ENCODE results near the gene KCNQ1.

Gene KCNQ1

GRCh38 chr11:2730272-2731129 is 285.7 kb downstream of the KCNQ1 start:
- no peak for DNase-seq (ENCODE audit: low read depth in 2 of 2)

- DNase-seq (ENCODE audit: low read depth in 2 of 2): no peak
Observed at GRCh38 chr11:2731130-2732125, 286.6 kb downstream of the KCNQ1 start.

DNA sequence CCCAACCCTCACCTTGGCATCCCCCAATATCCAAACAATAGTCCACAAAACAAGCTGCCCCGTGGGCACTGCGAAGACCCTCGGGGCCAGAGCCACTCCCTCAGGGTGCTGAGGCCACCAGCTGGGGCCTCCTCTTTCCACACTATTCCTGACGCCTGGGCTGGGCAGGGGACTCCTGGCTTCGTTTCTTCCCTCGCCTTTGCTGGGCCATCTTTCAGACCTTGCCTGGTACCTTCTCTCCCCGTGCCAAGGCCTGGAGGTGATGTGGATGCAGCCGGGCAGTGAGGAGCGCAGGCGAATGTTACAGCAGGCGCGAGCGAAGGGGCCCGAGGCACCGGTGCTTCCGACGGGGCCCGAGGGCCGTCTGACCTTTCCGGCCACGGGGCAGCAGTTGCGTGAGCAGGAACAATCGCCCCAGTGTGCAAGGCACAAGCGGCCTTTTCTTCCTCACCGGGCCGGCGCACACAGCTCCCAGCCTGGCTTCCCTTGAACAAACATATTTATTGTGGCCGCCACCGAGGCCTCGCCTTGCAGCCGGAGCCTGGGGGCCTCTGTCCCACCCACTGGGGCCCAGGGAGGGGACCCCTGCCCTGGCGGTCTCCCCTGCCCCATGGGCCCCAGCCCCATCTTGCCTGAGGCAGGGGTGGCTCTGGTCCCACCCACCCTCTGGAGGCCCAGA is 287.6 kb downstream of the KCNQ1 start:
- no peak for DNase-seq (ENCODE audit: low read depth in 2 of 2)

GRCh38 chr11:2732940-2733628 is 288.3 kb downstream of the KCNQ1 start:
- DNase-seq (ENCODE audit: low read depth in 2 of 2): no peak

DNA sequence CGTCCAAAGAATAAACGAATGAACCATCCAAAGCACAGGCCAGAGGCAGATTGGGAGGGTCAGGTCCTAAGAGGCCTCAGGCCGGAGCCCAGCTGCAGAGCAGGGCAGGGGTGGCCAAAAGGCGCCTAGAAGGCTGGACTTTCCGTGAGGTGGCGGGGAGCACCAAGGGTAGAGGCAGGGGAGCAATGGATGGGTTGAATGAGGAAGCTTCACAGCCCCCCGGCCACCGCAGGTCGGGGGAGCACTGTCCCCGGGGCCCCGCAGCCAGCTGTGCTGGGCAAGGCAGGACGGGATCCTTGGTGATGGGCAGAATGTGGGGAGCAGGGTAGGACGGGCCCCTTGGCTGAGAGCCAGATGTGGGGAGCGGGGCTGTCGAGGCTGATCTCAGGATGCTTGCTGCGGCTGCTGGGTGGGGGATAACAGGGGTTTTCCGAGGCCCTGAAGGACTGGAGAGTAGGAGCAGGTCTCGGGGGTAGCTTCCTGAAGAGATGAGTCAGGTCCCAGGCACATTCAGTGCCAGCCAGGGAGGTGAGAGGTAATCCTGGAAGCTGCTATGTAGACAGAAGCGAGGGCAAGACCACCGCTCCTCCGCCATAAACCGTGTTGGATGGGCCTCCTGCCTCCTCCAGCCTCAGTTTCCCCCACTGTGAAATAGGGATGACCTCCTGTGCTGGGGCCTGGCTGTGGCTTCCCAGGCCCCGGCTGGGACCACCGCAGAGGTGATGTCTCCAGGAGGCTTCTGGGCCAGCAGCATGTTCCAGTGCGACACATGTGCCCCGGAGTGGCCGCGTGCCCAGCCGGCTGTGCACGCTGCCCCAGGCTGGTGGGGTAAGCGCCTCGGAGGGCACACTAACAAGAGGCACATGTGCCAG is 289.6 kb downstream of the KCNQ1 start:
- DNase-seq (ENCODE audit: low read depth in 2 of 2): no peak

DNA sequence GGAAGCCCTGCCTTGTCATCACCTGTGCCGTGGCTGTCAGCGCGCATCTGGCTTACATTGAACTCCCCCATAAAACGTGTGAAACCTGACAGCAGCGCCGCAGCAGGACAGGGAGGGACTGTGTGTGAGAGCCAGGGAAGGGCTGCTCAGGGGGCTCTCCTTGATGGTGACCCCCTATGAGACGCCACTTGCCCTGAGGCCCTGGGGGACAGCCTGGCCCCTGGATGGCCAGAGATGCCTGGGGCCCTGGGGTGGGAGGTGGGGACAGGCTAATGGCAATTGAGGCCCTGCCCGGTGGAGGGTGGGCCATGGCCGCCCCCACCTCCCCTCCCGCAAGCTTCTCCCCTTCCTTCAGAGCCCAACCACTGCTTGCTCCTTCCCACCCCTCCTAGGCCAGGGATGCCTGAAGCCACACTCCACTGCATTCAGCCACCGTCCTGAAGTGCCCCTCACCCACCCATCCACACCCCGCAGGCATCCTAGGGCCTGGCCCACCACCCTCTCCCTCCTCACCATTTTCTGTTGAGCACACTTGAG is 290.3 kb downstream of the KCNQ1 start:
- no peak for DNase-seq (ENCODE audit: low read depth in 2 of 2)

DNA sequence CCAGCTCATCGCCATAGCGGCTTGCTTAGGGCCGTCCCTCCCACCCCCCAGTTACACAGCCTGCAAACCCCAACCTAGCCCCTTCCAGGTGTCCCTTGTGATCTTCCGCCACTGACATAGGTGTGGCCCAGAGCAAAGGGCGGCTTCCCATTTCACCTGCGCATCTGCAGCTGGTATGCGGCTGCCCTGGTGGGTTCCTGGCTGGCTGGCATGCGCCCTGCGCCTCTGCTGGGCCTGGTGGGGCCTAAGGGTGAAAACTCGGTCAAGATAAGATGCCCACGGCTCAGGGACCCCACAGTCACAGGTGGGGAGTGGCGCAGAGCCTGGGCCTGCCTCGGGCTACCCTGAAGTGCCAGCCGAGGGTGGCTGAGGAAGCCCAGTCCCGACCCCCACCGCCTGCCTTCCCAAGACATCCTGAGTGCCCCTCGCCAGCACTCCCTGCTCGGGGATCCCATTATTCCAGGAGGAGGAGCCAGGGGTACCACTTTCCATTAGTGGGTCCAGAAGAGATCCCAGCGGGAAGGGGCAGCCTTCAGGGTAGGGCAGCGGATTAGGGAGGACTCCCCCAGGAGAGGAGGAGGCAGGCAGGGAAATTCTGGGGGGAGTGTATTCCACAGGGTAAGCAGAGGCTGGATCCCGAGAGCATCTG is 291.9 kb downstream of the KCNQ1 start:
- no peak for DNase-seq (ENCODE audit: low read depth in 2 of 2)

DNA sequence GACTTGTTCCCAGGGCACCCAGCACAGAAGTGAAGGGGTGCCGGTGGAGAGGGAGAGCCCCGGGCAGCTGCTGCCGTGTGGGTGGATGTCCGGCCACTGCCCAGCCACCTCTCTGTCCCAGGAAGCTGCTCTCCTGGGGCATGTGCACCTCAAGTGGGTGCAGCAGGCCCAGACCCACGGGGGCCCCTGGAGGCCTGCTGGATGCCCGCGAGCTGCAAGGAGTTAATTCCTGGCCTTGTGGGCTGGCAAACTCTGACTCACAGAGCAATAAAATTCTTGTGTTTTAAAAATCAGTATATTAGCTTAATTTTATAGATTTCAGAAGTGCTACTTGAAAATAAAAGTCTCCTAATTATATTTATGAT is 292.4 kb downstream of the KCNQ1 start:
- DNase-seq (ENCODE audit: low read depth in 2 of 2): no peak

DNA sequence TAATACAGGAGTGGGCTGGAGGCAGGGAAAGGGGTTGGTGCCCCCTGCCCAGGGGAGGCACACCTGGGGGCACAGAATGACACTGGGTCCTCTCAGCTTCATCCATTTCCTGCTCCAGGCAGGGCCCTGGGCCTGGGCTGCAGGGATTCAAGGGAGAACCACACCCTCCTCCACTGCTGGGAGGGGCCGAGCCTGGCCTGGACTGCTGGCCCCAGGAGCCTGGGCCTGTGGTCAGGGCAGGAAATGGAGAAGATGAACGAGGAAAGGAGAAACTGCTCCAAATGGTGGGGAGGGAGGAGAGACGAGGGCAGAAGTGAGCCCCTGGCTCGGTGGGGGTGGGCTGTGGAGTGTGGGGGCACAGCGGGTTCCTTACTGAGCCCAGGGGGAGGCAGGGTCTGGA is 293.1 kb downstream of the KCNQ1 start:
- DNase-seq (ENCODE audit: low read depth in 2 of 2): no peak

DNA sequence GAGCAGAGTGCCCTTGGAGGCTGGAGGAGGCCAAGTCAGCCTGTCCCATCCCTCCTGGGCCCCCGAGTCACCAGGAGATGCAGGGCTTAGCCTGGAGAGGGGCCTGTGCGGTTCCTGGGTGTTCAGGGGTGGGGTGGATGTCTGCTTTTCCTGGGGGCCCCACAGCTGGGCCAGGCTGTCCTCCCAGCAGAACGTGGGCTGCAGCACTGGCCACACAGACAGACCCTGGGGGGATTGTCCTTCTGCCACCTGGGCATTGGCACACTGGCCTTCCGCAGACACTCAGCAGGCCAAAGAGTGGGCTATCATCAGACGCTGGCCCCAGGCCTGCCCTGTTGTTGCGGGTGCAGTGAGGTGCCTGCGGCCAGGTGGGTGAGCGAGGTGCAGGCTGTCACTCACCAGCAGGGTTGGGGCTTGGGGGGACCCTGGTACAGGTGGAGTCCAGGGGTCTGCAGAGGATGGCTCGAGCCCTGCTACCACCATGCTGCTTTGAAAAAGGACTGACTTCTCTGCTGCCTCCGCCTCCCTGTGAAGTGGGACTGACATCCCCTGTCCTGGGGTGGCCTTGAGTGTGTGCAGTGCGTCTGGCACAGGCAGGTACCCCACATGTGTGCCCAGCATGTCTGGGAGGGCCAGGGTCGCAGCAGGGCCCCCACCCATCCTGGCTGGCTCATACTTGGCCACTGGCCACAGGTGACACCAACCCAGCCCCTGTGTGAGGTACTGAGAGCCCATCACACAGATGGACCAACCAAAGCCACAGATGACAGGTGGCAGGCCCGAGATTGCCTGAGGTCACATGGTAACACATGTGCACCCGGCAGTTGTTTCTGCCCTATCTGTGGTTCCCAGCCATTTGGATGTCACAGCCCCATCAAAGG is 294.0 kb downstream of the KCNQ1 start:
- DNase-seq (ENCODE audit: low read depth in 2 of 2): no peak

GRCh38 chr11:2739531-2740274 is 294.9 kb downstream of the KCNQ1 start:
- DNase-seq (ENCODE audit: low read depth in 2 of 2): no peak

- no peak for DNase-seq (ENCODE audit: low read depth in 2 of 2)
Observed at GRCh38 chr11:2740275-2740940, 295.6 kb downstream of the KCNQ1 start.

DNA sequence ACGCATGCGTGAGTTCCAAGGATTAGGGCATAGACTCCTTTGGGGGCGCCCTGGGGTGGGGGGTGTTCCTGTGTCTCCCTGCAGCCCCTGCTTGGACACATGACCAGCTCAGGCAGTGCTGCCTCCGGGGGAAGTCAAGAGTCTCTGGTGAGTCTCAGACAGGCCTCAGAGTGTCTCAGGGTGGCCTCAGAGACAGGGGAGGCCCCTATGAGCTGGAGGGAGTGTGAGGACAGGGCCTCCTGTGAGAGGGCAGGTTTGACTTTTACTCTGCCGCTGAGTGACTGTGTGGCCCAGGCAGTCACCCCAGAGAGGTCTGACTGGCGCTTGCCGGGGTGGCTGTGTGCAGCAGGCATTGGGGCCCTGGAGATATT is 296.2 kb downstream of the KCNQ1 start:
- DNase-seq (ENCODE audit: low read depth in 2 of 2): no peak

GRCh38 chr11:2741377-2742131 is 296.7 kb downstream of the KCNQ1 start:
- DNase-seq (ENCODE audit: low read depth in 2 of 2): no peak

- DNase-seq (ENCODE audit: low read depth in 2 of 2): no peak
Observed at GRCh38 chr11:2742201-2742600, 297.4 kb downstream of the KCNQ1 start.

DNA sequence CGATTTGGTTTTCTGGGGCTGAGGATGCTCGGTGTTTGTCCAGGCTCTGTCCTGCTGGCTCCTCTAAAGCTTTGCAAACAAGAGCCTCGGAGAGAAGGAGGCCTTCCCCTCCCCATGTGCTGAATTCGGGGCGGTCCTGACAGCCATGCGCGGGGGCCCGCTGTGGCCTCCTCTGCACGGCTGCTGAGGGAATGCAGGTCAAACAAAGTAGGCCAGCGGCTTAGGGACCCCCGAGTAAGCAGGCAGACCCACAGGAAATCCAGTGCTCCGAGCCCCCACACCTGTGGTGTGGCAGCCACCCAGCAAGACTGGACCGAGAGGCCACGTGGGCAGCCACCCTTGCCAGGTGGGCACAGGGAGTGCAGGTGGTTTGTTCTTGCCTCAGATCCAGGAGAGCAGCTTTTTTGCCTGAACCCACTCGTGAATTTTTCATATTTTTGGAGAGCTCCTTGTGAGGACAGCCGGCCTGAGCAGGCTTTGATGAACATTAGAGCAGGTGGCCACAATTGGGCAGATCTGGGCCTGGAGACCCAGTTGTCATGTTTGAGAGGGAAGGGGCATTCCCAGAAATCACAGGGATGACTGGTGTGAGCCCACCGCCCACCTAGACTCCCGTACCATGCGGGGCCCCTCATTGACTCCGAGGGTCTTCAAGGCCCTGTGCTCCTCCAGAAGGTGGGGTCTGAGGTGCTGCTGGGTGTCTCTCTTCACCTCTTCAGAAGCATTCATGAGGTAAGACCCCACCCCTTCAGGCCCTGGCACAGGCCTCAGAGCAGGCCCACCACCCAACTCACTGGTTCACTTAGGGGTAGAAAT is 298.0 kb downstream of the KCNQ1 start:
- no peak for DNase-seq (ENCODE audit: low read depth in 2 of 2)

Measured in activated CD4-positive, alpha-beta T cell treated with anti-CD3 and anti-CD28 coated beads for 24 hours (primary cell).